CD14-positive monocyte (primary cell): Measurements from ENCODE around the gene GHDC. TPM values are rescaled to one million over a fixed set of nuclear protein-coding genes. Genes with fewer than 3 reads are reported as not detected.

ENCODE experiments used
- DNase-seq, 3 donors: peaks; one replicate each; pipeline ENCODE4 v3.0.0-alpha.2; 2011 to 2022
- H2AFZ ChIP-seq: 2 replicates; pipeline ENCODE4 v1.6.0; 2012; ENCODE audit warnings: mild to moderate bottlenecking, low read depth, low read length, inconsistent platforms; ENCODE audit not compliant: insufficient read depth, poor library complexity, severe bottlenecking
- H3K27ac ChIP-seq, 2 donors: 1 replicate in 1 of 2; 2 replicates in 1 of 2; pipeline ENCODE4 v1.5.1; 2012 to 2013; ENCODE audit warnings: low read length in 2 of 2, control low read depth in 1 of 2, inconsistent platforms in 1 of 2, low read depth in 1 of 2, mild to moderate bottlenecking in 1 of 2
- H3K27me3 ChIP-seq, 2 donors: one replicate each; pipeline versions ENCODE4 v1.6.0 to v1.6.1; 2011 to 2013; ENCODE audit warnings: low read length in 2 of 2; ENCODE audit not compliant: control insufficient read depth in 2 of 2, insufficient read depth in 2 of 2
- H3K36me3 ChIP-seq, 2 donors: replicated peaks in 1 of 2; 1 replicate in 1 of 2; 2 replicates in 1 of 2; pipeline versions ENCODE4 v1.5.1 to v1.6.1; 2012 to 2013; ENCODE audit warnings: low read length in 2 of 2, control low read depth in 1 of 2, inconsistent platforms in 1 of 2, mild to moderate bottlenecking in 1 of 2; ENCODE audit not compliant: insufficient read depth in 2 of 2, control insufficient read depth in 1 of 2
- H3K4me1 ChIP-seq, 2 donors: 1 replicate in 1 of 2; 2 replicates in 1 of 2; pipeline versions ENCODE4 v1.5.1 to v1.6.1; 2012 to 2013; ENCODE audit warnings: low read length in 2 of 2, control low read depth in 1 of 2, inconsistent platforms in 1 of 2, mild to moderate bottlenecking in 1 of 2, moderate library complexity in 1 of 2; ENCODE audit not compliant: insufficient read depth in 2 of 2, control insufficient read depth in 1 of 2
- H3K4me2 ChIP-seq: replicated peaks from 2 replicates; pipeline ENCODE3; 2012; ENCODE audit warnings: low read length, moderate library complexity, mild to moderate bottlenecking; ENCODE audit not compliant: poor library complexity, severe bottlenecking; ENCODE audit errors: extremely low read depth
- H3K4me3 ChIP-seq, 3 experiments: fragments of 200-600 bp in 1 of 3; sonication (generic) in 1 of 3; replicated peaks in 1 of 3; 1 replicate in 2 of 3; 2 replicates in 1 of 3; pipeline ENCODE4 v1.5.1; 2011 to 2013; ENCODE audit warnings: low read length in 3 of 3, mild to moderate bottlenecking in 3 of 3, control low read depth in 2 of 3, low read depth in 2 of 3, inconsistent platforms in 1 of 3, moderate library complexity in 1 of 3
- H3K79me2 ChIP-seq: 2 replicates; pipeline ENCODE4 v1.6.0; 2012; ENCODE audit warnings: mild to moderate bottlenecking, control low read depth, inconsistent platforms, low read length, moderate library complexity; ENCODE audit not compliant: insufficient read depth
- H3K9ac ChIP-seq: 2 replicates; pipeline ENCODE4 v1.6.0; 2017; ENCODE audit warnings: low read length, mild to moderate bottlenecking; ENCODE audit not compliant: insufficient read depth, poor library complexity, severe bottlenecking
- H3K9me3 ChIP-seq, 2 donors: replicated peaks in 1 of 2; 1 replicate in 1 of 2; 2 replicates in 1 of 2; pipeline versions ENCODE4 v1.5.1 to v1.6.1; 2012 to 2013; ENCODE audit warnings: low read length in 2 of 2, control low read depth in 1 of 2; ENCODE audit not compliant: control insufficient read depth in 1 of 2, insufficient read depth in 1 of 2
- H4K20me1 ChIP-seq: 2 replicates; pipeline ENCODE4 v1.6.0; 2012; ENCODE audit warnings: mild to moderate bottlenecking, low read length, control low read depth, moderate library complexity; ENCODE audit not compliant: insufficient read depth
- H3K27ac Mint-ChIP-seq, 7 donors: one replicate each; pipeline ENCODE4 v1.8.0; 2020; ENCODE audit warnings: mild to moderate bottlenecking in 7 of 7, mixed read lengths in 7 of 7, moderate library complexity in 6 of 7, inconsistent platforms in 2 of 7
- H3K27me3 Mint-ChIP-seq, 3 donors: one replicate each; pipeline ENCODE4 v1.8.0; 2021 to 2022; ENCODE audit warnings: low read depth in 3 of 3, mild to moderate bottlenecking in 3 of 3, mixed read lengths in 3 of 3, moderate library complexity in 3 of 3, inconsistent platforms in 1 of 3
- H3K36me3 Mint-ChIP-seq, 2 donors: one replicate each; pipeline ENCODE4 v1.8.0; 2020; ENCODE audit warnings: mixed read lengths in 2 of 2, inconsistent platforms in 1 of 2, mild to moderate bottlenecking in 1 of 2
- H3K4me1 Mint-ChIP-seq: one replicate; pipeline ENCODE4 v1.8.0; 2020; ENCODE audit warnings: mild to moderate bottlenecking, mixed read lengths
- H3K4me3 Mint-ChIP-seq, 2 donors: one replicate each; pipeline ENCODE4 v1.8.0; 2020; ENCODE audit warnings: mild to moderate bottlenecking in 2 of 2, mixed read lengths in 2 of 2, moderate library complexity in 1 of 2
- H3K9me3 Mint-ChIP-seq, 7 donors: one replicate each; pipeline ENCODE4 v1.8.0; 2020 to 2022; ENCODE audit warnings: mixed read lengths in 7 of 7, mild to moderate bottlenecking in 6 of 7, moderate library complexity in 6 of 7, inconsistent platforms in 2 of 7
- WGBS: methylation state at CpG from one replicate; pipeline ENCODE4 v1.1.5; 2013; ENCODE audit warnings: missing lambda C conversion rate; ENCODE audit not compliant: insufficient coverage; 5-methylcytosine and 5-hydroxymethylcytosine counted together
- intact Hi-C, 2 donors: fragments of 100-400 bp; cut with micrococcal nuclease; formaldehyde crosslinking; loops; one replicate each; pipeline versions ENCODE4 v1.15.0 to v1.15.1; 2023
- polyA plus RNA-seq, 3 donors: library from polyadenylated mRNA; depleted of rRNA in 1 of 3; unstranded in 2 of 3; stranded (reverse) in 1 of 3; fragments of 300-500 nt in 2 of 3; fragments of >200 nt in 1 of 3; fragmentation: Illumina TruSeq in 2 of 3; gene quantifications; 1 replicate in 2 of 3; 2 replicates in 1 of 3; pipeline ENCODE4 v1.2.3, GENCODE V29; 2012 to 2021
- TF ChIP-seq, protein P1 (sequence below): fragments of 200-600 bp; IDR thresholded peaks from one replicate; pipeline ENCODE4 v1.8.0; 2022; ENCODE audit warnings: antibody characterized with exemption, mild to moderate bottlenecking

The GHDC gene
- polyA plus RNA-seq, 3 donors, result 20.0 to 31.6 (median 20.6) TPM

DNA sequence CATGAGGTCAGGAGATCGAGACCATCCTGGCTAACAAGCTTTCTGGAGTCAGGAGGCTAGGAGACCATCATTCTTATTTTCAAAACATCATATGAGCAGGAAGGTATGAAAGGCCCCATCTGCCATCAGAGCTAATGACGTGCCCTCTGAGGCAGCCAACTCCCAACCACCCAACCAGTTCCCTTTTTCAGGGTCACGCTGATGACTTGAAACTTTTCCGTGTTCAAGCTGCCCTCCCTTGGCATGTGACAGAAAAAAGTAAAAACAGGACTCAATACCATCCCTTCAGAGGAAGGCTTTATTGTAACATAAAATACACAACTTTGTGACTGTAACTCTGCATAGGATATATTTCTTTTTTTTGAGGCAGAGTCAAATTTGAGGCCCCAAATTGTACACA, 4.6 kb upstream of the GHDC start:
- Mint-ChIP-seq H3K4me3 (peak overlapping the region in 1 of 2 donors; percentile 39), H3K27me3 (peaks cover 0 to 3% (median 0%) of the 10 kb centered on the region in 3 donors), H3K9me3 (no peaks in the 10 kb centered on the region), H3K4me1 (peaks cover 21% of the 10 kb centered on the region), H3K27ac (peak overlapping the region; percentile 92 to 99 (median 95)), H3K36me3 (peaks cover 35 to 44% of the 10 kb centered on the region in 2 donors)
- Histone ChIP-seq H3K4me3 (no peak overlapping the region), H3K4me2 (peak overlapping the region; percentile 7), H3K27me3 (no peaks in the 10 kb centered on the region), H3K79me2 (no peaks in the 10 kb centered on the region), H3K27ac (peak overlapping the region; percentile 90 to 93), H2AFZ (peak overlapping the region; percentile 71), H3K9ac (peak overlapping the region; percentile 54), H4K20me1 (no peaks in the 10 kb centered on the region), H3K4me1 (peaks cover 24 to 30% of the 10 kb centered on the region in 2 donors), H3K9me3 (no peaks in the 10 kb centered on the region), H3K36me3 (peaks cover 37 to 43% of the 10 kb centered on the region in 2 donors)
- TF ChIP-seq, protein P1, sequence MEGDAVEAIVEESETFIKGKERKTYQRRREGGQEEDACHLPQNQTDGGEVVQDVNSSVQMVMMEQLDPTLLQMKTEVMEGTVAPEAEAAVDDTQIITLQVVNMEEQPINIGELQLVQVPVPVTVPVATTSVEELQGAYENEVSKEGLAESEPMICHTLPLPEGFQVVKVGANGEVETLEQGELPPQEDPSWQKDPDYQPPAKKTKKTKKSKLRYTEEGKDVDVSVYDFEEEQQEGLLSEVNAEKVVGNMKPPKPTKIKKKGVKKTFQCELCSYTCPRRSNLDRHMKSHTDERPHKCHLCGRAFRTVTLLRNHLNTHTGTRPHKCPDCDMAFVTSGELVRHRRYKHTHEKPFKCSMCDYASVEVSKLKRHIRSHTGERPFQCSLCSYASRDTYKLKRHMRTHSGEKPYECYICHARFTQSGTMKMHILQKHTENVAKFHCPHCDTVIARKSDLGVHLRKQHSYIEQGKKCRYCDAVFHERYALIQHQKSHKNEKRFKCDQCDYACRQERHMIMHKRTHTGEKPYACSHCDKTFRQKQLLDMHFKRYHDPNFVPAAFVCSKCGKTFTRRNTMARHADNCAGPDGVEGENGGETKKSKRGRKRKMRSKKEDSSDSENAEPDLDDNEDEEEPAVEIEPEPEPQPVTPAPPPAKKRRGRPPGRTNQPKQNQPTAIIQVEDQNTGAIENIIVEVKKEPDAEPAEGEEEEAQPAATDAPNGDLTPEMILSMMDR, result no peak
- intact Hi-C loops, result no loop called here
- 10% methylated on average over 4 of the region's 4 CpGs for WGBS
- peak; percentile 78 to 87 (median 84) for DNase-seq

DNA sequence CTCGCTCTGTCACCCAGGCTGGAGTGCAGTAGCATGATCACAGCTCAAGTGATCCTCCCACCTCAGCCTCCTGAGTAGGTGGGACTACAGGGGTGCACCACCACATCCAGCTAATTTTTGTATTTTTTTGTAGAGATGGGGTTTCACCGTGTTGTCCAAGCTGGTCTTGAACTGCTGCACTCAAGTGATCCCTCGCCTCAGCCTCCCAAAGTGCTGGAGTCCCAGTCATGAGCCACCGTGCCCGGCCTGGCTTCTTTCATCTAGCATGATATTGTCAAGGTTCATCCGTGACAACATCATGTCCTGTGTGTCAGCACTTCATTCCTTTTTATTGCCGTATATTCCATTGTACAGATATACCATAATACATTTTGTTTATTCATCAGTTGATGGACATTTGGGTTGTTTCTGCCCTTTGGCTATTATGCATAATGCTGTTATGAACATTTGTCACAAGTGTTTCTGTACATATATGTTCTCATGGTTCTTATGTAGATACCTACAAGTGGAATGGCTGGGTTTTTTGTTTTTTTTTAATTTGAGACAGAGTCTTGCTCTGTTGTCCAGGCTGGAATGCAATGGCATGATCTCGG, 3.4 kb upstream of the GHDC start:
- H3K27ac ChIP-seq, result no peak overlapping the region
- intact Hi-C loops, result no loop called here
- peaks cover 25 to 32% of the 10 kb centered on the region in 2 donors for H3K36me3 Mint-ChIP-seq
- H4K20me1 ChIP-seq, result no peaks in the 10 kb centered on the region
- H3K9me3 Mint-ChIP-seq, result no peaks in the 10 kb centered on the region
- TF ChIP-seq, protein P1, result no peak
- H3K4me3 ChIP-seq, result no peak overlapping the region
- peak overlapping the region in 5 of 7 donors; percentile 40 to 76 (median 54) for H3K27ac Mint-ChIP-seq
- DNase-seq, result no peak
- H3K9ac ChIP-seq, result no peak overlapping the region
- H3K79me2 ChIP-seq, result peaks cover 6% of the 10 kb centered on the region
- peaks cover 28 to 31% of the 10 kb centered on the region in 2 donors for H3K36me3 ChIP-seq
- no peaks in the 10 kb centered on the region for H3K9me3 ChIP-seq
- H3K4me1 Mint-ChIP-seq, result peaks cover 34% of the 10 kb centered on the region
- H3K4me1 ChIP-seq, result peaks cover 36 to 42% of the 10 kb centered on the region in 2 donors
- WGBS, result 98% methylated on average over 5 of the region's 8 CpGs
- no peaks in the 10 kb centered on the region for H3K27me3 Mint-ChIP-seq
- no peak overlapping the region for H3K4me2 ChIP-seq
- no peak overlapping the region for H3K4me3 Mint-ChIP-seq
- H3K27me3 ChIP-seq, result no peaks in the 10 kb centered on the region
- no peak overlapping the region for H2AFZ ChIP-seq
